GM12891 (cell line): ENCODE measurements around the gene TRAF3IP3.

Experiments
- POLR2A ChIP-seq: IDR thresholded peaks from 2 replicates; pipeline ENCODE4 v1.6.1; 2011; ENCODE audit warnings: low read depth, low read length, control low read depth
- POLR2AphosphoS5 ChIP-seq: IDR thresholded peaks from 2 replicates; pipeline ENCODE4 v1.6.1; 2011; ENCODE audit warnings: low read depth, low read length, control low read depth
- SPI1 ChIP-seq: IDR thresholded peaks from 2 replicates; pipeline ENCODE4 v1.6.1; 2011; ENCODE audit warnings: low read depth, low read length, control low read depth

- TF ChIP-seq POLR2AphosphoS5 (no peak), SPI1 (no peak), POLR2A (no peak)
Measured at GRCh38 chr1:209752890-209753289, 3.0 kb upstream of the TRAF3IP3 start.
